Thymus (tissue), 11 donors: ENCODE results near the gene ZSWIM4. TPM values are rescaled to one million over a fixed set of nuclear protein-coding genes. Genes with fewer than 3 reads are reported as not detected.

Experiments
- DNase-seq, 9 donors: peaks; one replicate each; pipeline ENCODE4 v3.0.0-alpha.2; 2013; ENCODE audit warnings: low spot score in 9 of 9, low read depth in 6 of 9, missing footprints in 1 of 9
- H3K27ac ChIP-seq, 2 donors: one replicate each; pipeline ENCODE4 v1.5.1; 2013; ENCODE audit warnings: control low read depth in 1 of 2, low read depth in 1 of 2, low read length in 1 of 2, mild to moderate bottlenecking in 1 of 2, moderate library complexity in 1 of 2
- H3K27me3 ChIP-seq, 2 donors: one replicate each; pipeline ENCODE4 v1.5.1; 2013; ENCODE audit warnings: low read length in 1 of 2; ENCODE audit not compliant: control insufficient read depth in 2 of 2, insufficient read depth in 1 of 2
- H3K36me3 ChIP-seq, 2 donors: one replicate each; pipeline ENCODE4 v1.5.1; 2013; ENCODE audit warnings: low read length in 1 of 2, mild to moderate bottlenecking in 1 of 2, moderate library complexity in 1 of 2; ENCODE audit not compliant: control insufficient read depth in 2 of 2, insufficient read depth in 2 of 2
- H3K4me1 ChIP-seq, 2 donors: one replicate each; pipeline ENCODE4 v1.5.1; 2013; ENCODE audit warnings: low read length in 2 of 2; ENCODE audit not compliant: control insufficient read depth in 2 of 2, insufficient read depth in 2 of 2
- H3K4me3 ChIP-seq, 2 donors: one replicate each; pipeline ENCODE4 v1.5.1; 2013; ENCODE audit warnings: low read length in 2 of 2, control low read depth in 1 of 2, mild to moderate bottlenecking in 1 of 2
- H3K9me3 ChIP-seq, 2 donors: one replicate each; pipeline ENCODE4 v1.5.1; 2013; ENCODE audit warnings: low read length in 1 of 2, mild to moderate bottlenecking in 1 of 2; ENCODE audit not compliant: control insufficient read depth in 2 of 2, insufficient read depth in 1 of 2
- WGBS: extraction: QIAGEN DNeasy Blood & Tissue Kit; methylation state at CpG from one replicate; pipeline ENCODE4 v1.1.7; 2013; 5-methylcytosine and 5-hydroxymethylcytosine counted together
- polyA plus RNA-seq: library from polyadenylated mRNA; stranded (reverse); fragments of 200-250 nt; gene quantifications from one replicate; pipeline ENCODE4 v1.2.3, GENCODE V29; 2013
- total RNA-seq: library from RNA; stranded (reverse); fragments of 120-200 nt; gene quantifications from one replicate; pipeline ENCODE4 v1.2.4, GENCODE V29; 2013
- donor health status: healthy.

ZSWIM4 gene
- total and polyA plus RNA-seq, 2 donors: 1.7 to 3.3 TPM

- H3K4me3 ChIP-seq: peak overlapping the region; percentile 47 to 59
- peak in 4 of 9 donors; percentile 82 to 89 (median 86) for DNase-seq
- H3K36me3 ChIP-seq: no peaks in the 10 kb centered on the region
- H3K9me3 ChIP-seq: peaks cover 0 to 5% of the 10 kb centered on the region in 2 donors
- H3K27ac ChIP-seq: peak overlapping the region; percentile 69 to 75
- peaks cover 4 to 29% of the 10 kb centered on the region in 2 donors for H3K27me3 ChIP-seq
- 2% methylated on average over 27 of the region's 27 CpGs for WGBS
- peaks cover 22 to 41% of the 10 kb centered on the region in 2 donors for H3K4me1 ChIP-seq
Observed at GRCh38 chr19:13861714-13862531, 66.7 kb downstream of the ZSWIM4 start.

DNA sequence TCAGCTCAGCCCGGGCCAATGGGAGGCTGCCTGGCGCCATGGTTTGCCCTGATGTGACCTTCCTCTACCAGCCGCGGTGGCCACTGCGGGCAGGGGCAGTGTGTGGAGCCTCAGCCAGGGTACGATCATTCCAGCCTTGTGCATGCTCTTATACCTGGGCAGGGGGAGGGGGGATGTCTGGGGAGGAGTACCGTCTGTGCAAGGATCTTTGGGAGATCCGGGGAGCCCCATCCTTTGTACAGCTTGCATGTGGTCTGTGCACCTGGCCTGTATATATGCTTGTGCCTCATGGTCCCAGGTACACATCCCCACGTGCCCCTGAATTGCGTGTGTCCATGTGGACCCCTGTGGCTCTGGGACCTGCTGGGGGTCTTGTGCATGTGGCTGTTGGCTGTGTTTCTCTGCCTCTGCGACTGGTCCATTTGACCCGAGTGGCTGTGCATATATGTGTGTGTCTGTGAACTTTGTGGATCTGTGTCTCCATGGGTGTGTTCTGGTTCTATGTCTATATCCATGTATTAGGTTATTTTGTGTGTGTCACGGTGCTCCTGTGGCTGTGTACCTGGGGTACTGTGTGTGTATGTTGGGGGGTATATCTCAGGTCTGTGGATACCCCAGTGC, 68.9 kb downstream of the ZSWIM4 start:
- 24% methylated on average over 13 of the region's 13 CpGs for WGBS
- Histone ChIP-seq H3K9me3 (peaks cover 0 to 5% of the 10 kb centered on the region in 2 donors), H3K4me1 (peaks cover 32 to 56% of the 10 kb centered on the region in 2 donors), H3K27me3 (peaks cover 4 to 31% of the 10 kb centered on the region in 2 donors), H3K4me3 (no peak overlapping the region), H3K27ac (no peak overlapping the region), H3K36me3 (no peaks in the 10 kb centered on the region)
- DNase-seq: peak in 2 of 9 donors; percentile 37 to 57

- WGBS: 2% methylated on average over 108 of the region's 113 CpGs
- Histone ChIP-seq H3K4me1 (peaks cover 37 to 61% of the 10 kb centered on the region in 2 donors), H3K27me3 (peaks cover 4 to 31% of the 10 kb centered on the region in 2 donors), H3K36me3 (no peaks in the 10 kb centered on the region), H3K4me3 (peak overlapping the region; percentile 41 to 70), H3K27ac (no peak overlapping the region), H3K9me3 (peaks cover 0 to 10% of the 10 kb centered on the region in 2 donors)
- DNase-seq: peak in 1 of 9 donors; percentile 52
Observed at GRCh38 chr19:13864667-13865570, 69.7 kb downstream of the ZSWIM4 start.

GRCh38 chr19:13865571-13866462, 70.6 kb downstream of the ZSWIM4 start:
- H3K9me3 ChIP-seq: peaks cover 0 to 15% of the 10 kb centered on the region in 2 donors
- H3K27me3 ChIP-seq: peaks cover 4 to 31% of the 10 kb centered on the region in 2 donors
- H3K4me1 ChIP-seq: peaks cover 37 to 65% of the 10 kb centered on the region in 2 donors
- H3K27ac ChIP-seq: peak overlapping the region in 1 of 2 donors; percentile 62
- no peaks in the 10 kb centered on the region for H3K36me3 ChIP-seq
- peak in 1 of 9 donors; percentile 44 for DNase-seq
- WGBS: 2% methylated on average over 82 of the region's 82 CpGs
- H3K4me3 ChIP-seq: peak overlapping the region; percentile 41 to 70

GRCh38 chr19:13866463-13867046, 71.3 kb downstream of the ZSWIM4 start:
- WGBS: 82% methylated on average over 15 of the region's 15 CpGs
- Histone ChIP-seq H3K27ac (no peak overlapping the region), H3K4me3 (peak overlapping the region; percentile 41 to 70), H3K36me3 (no peaks in the 10 kb centered on the region), H3K9me3 (peaks cover 0 to 10% of the 10 kb centered on the region in 2 donors), H3K4me1 (peaks cover 32 to 66% of the 10 kb centered on the region in 2 donors), H3K27me3 (peaks cover 4 to 31% of the 10 kb centered on the region in 2 donors)
- DNase-seq: peak in 1 of 9 donors; percentile 11

- peak in 2 of 9 donors; percentile 39 to 68 for DNase-seq
- Histone ChIP-seq H3K27ac (peak overlapping the region in 1 of 2 donors; percentile 21), H3K4me1 (peaks cover 30 to 71% of the 10 kb centered on the region in 2 donors), H3K9me3 (peaks cover 0 to 10% of the 10 kb centered on the region in 2 donors), H3K27me3 (peaks cover 4 to 35% of the 10 kb centered on the region in 2 donors), H3K36me3 (no peaks in the 10 kb centered on the region), H3K4me3 (no peak overlapping the region)
- WGBS: 54% methylated on average over 4 of the region's 4 CpGs
Observed at GRCh38 chr19:13868663-13869062, 73.4 kb downstream of the ZSWIM4 start.

GRCh38 chr19:13869281-13869680, 74.0 kb downstream of the ZSWIM4 start:
- H3K27ac ChIP-seq: no peak overlapping the region
- no peaks in the 10 kb centered on the region for H3K36me3 ChIP-seq
- H3K4me1 ChIP-seq: peaks cover 26 to 70% of the 10 kb centered on the region in 2 donors
- peaks cover 0 to 10% of the 10 kb centered on the region in 2 donors for H3K9me3 ChIP-seq
- WGBS: 53% methylated on average over 13 of the region's 13 CpGs
- peaks cover 2 to 35% of the 10 kb centered on the region in 2 donors for H3K27me3 ChIP-seq
- DNase-seq: peak in 2 of 9 donors; percentile 37 to 53
- no peak overlapping the region for H3K4me3 ChIP-seq
